SHP77 treated with DMSO at 0.1 percent for 48 hours (cell line): Measurements from ENCODE around the gene GUCA2B.

Source experiments
- DNase-seq: peaks from one replicate; lab custom pipeline; 2025; lab: John Stamatoyannopoulos, UW

Gene GUCA2B

GRCh38 chr1:42152907-42153600 lies at the start of gene GUCA2B:
Gene GUCA2B, plus strand, starts transcription at chr1:42153410. Its CDS starts 41 bp downstream, at chr1:42153451.
- DNase-seq: no peak

- no peak for DNase-seq
These were observed 48.2 kb upstream of the GUCA2B start for GRCh38 chr1:42105025-42105424.

- no peak for DNase-seq
These were observed 44.9 kb upstream of the GUCA2B start for GRCh38 chr1:42108309-42108708.

GRCh38 chr1:42109600-42109999 lies 43.6 kb upstream of the GUCA2B start:
- DNase-seq: no peak

GRCh38 chr1:42114229-42114628 lies 39.0 kb upstream of the GUCA2B start:
- no peak for DNase-seq

- no peak for DNase-seq
These were observed 36.0 kb upstream of the GUCA2B start for GRCh38 chr1:42117214-42117613.

GRCh38 chr1:42118125-42118524 lies 35.1 kb upstream of the GUCA2B start:
- no peak for DNase-seq

GRCh38 chr1:42122408-42122807 lies 30.8 kb upstream of the GUCA2B start:
- DNase-seq: no peak

GRCh38 chr1:42125552-42125951 lies 27.7 kb upstream of the GUCA2B start:
- DNase-seq: no peak

GRCh38 chr1:42127767-42128166 lies 25.4 kb upstream of the GUCA2B start:
- no peak for DNase-seq

- no peak for DNase-seq
These were observed 24.7 kb upstream of the GUCA2B start for GRCh38 chr1:42128499-42128898.

- DNase-seq: no peak
These were observed 24.2 kb upstream of the GUCA2B start for GRCh38 chr1:42128964-42129363.

- DNase-seq: no peak
These were observed 23.0 kb upstream of the GUCA2B start for GRCh38 chr1:42130061-42130660.

GRCh38 chr1:42133390-42133789 lies 19.8 kb upstream of the GUCA2B start:
- no peak for DNase-seq

GRCh38 chr1:42133809-42134526 lies 19.2 kb upstream of the GUCA2B start:
- no peak for DNase-seq

- no peak for DNase-seq
These were observed 17.8 kb upstream of the GUCA2B start for GRCh38 chr1:42135426-42135825.

GRCh38 chr1:42136466-42136865 lies 16.7 kb upstream of the GUCA2B start:
- no peak for DNase-seq

- no peak for DNase-seq
These were observed 15.4 kb upstream of the GUCA2B start for GRCh38 chr1:42137766-42138165.

- no peak for DNase-seq
These were observed 14.6 kb upstream of the GUCA2B start for GRCh38 chr1:42138586-42138985.

GRCh38 chr1:42139444-42139843 lies 13.8 kb upstream of the GUCA2B start:
- DNase-seq: no peak

GRCh38 chr1:42140191-42140590 lies 13.0 kb upstream of the GUCA2B start:
- DNase-seq: no peak

- no peak for DNase-seq
These were observed 11.2 kb upstream of the GUCA2B start for GRCh38 chr1:42141978-42142377.
